Cardiac fibroblast (primary cell): Measurements from ENCODE around the gene ARHGAP45.

Experiments used
- DNase-seq, 2 donors: peaks; one replicate each; pipeline versions ENCODE4 v3.0.0 to v3.0.0-alpha.2; 2010; ENCODE audit warnings: low read depth in 2 of 2
- H3K4me3 ChIP-seq, 2 donors: replicated peaks in 1 of 2; 1 replicate in 1 of 2; 2 replicates in 1 of 2; pipeline ENCODE4 v1.5.1; 2011; ENCODE audit warnings: low read depth in 2 of 2, low read length in 2 of 2, mild to moderate bottlenecking in 2 of 2, moderate library complexity in 1 of 2
- TF ChIP-seq, protein P1 (sequence below): IDR thresholded peaks from one replicate; pipeline ENCODE4 v1.5.1; 2011; ENCODE audit warnings: low read depth, mild to moderate bottlenecking, low read length, inconsistent platforms

Gene ARHGAP45

GRCh38 chr19:1046836-1047695 is 19.9 kb upstream of the ARHGAP45 start:
- H3K4me3 ChIP-seq = no peak overlapping the region
- TF ChIP-seq, protein P1, sequence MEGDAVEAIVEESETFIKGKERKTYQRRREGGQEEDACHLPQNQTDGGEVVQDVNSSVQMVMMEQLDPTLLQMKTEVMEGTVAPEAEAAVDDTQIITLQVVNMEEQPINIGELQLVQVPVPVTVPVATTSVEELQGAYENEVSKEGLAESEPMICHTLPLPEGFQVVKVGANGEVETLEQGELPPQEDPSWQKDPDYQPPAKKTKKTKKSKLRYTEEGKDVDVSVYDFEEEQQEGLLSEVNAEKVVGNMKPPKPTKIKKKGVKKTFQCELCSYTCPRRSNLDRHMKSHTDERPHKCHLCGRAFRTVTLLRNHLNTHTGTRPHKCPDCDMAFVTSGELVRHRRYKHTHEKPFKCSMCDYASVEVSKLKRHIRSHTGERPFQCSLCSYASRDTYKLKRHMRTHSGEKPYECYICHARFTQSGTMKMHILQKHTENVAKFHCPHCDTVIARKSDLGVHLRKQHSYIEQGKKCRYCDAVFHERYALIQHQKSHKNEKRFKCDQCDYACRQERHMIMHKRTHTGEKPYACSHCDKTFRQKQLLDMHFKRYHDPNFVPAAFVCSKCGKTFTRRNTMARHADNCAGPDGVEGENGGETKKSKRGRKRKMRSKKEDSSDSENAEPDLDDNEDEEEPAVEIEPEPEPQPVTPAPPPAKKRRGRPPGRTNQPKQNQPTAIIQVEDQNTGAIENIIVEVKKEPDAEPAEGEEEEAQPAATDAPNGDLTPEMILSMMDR = no peak
- no peak for DNase-seq

DNA sequence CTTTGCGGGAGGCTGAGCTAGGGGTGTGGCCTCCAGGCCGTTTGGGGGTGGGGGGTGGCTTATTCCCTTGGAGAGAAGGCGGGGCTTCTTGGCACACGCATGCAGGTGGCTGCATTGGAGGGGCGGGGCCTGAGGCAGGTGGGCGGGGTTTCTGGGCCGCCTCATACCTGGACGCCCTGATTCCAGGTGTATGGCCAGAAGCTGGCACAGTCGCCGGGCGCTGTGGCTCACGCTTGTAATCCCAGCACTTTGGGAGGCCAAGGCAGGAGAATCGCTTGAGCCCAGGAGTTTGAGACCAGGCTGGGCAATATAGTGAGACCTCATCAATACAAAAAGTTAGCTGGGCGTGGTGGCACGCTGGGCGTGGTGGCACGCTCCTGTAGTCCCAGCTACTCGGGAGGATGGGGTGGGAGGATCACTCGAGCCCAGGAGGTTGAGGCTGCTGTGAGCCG is 19.2 kb upstream of the ARHGAP45 start:
- H3K4me3 ChIP-seq = no peak overlapping the region
- no peak for DNase-seq
- TF ChIP-seq, protein P1 = no peak

GRCh38 chr19:1049106-1049505 is 17.9 kb upstream of the ARHGAP45 start:
- H3K4me3 ChIP-seq = no peak overlapping the region
- DNase-seq = no peak
- TF ChIP-seq, protein P1 = no peak

DNA sequence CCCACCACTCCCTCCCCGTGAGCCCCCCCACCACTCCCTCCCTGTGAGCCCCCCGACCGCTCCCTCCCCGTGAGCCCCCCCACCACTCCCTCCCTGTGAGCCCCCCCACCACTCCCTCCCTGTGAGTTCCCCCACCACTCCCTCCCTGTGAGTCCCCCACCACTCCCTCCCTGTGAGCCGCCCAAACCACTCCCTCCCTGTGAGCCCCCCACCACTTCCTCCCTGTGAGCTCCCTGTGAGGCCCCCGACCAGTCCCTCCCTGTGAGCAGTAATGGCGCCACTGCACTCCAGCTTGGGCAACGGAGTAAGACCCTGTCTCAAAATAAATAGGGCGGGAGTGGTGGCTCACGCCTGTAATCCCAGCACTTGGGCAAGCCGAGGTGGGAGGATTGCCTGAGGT is 17.2 kb upstream of the ARHGAP45 start:
- no peak for DNase-seq
- H3K4me3 ChIP-seq = no peak overlapping the region
- TF ChIP-seq, protein P1 = no peak

GRCh38 chr19:1050989-1051788 is 15.8 kb upstream of the ARHGAP45 start:
- no peak for DNase-seq
- H3K4me3 ChIP-seq = no peak overlapping the region
- TF ChIP-seq, protein P1 = no peak

GRCh38 chr19:1051791-1052190 is 15.2 kb upstream of the ARHGAP45 start:
- TF ChIP-seq, protein P1 = no peak
- H3K4me3 ChIP-seq = no peak overlapping the region
- no peak for DNase-seq
